Breast epithelium (tissue), 3 donors: Measurements from ENCODE around the gene CDK6.

Source experiments
- CTCF ChIP-seq, 3 donors: fragments of 450-650 bp; IDR thresholded peaks; one replicate each; pipeline ENCODE4 v1.5.1; 2016 to 2017; ENCODE audit warnings: antibody characterized with exemption in 3 of 3, mild to moderate bottlenecking in 3 of 3, moderate library complexity in 3 of 3
- POLR2AphosphoS5 ChIP-seq, 3 donors: sonication (generic); formaldehyde crosslinking; IDR thresholded peaks; one replicate each; pipeline ENCODE4 v1.6.1; 2017; ENCODE audit warnings: antibody characterized with exemption in 3 of 3

GRCh38 chr7:92837000-92837749, 802 bp upstream of the CDK6 start:
- TF ChIP-seq POLR2AphosphoS5 (IDR thresholded peaks at IDR 0.05): no peak
- no peak for TF ChIP-seq CTCF (IDR thresholded peaks at IDR 0.05)
